Measurements from ENCODE around the gene GALNT10.

Gene GALNT10

DNA sequence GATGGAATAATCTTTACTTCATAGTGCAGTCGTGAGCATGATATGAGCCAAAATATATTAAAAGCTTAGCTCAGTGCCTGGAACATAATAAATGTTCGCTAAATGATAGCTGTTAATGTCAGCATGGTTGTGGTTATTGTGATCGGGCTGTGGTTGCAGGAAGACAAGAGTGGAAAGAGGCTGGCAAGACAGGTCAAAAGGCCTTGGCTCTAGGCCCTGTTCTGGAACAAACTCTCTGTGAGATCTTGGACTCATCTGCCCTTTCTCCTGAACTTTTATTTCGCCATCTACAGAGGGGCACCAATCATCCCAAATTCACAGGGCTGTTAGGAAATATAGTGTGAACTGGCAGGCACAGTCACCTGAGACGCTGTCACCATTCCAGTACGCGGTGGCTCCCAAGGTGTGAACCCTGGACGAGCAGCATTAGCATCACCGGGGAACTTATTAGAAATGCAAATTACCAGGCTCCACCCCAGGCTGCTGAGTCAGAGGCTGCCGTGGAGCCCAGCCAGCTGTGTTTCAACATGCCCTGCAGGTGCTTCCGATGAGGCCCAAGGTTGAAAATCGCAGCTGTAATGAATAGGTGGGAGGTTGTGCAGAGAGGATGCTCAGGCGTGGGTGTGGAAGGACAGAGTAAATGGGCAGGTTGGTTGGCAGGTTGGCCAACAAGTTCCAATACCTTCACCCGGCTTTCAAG, 205.0 kb downstream of the GALNT10 start:
- no peak for TF ChIP-seq EZH2phosphoT487 (IDR thresholded peaks at IDR 0.05; ENCODE audit: borderline replicate concordance, low read length)
- TF ChIP-seq, protein P1, sequence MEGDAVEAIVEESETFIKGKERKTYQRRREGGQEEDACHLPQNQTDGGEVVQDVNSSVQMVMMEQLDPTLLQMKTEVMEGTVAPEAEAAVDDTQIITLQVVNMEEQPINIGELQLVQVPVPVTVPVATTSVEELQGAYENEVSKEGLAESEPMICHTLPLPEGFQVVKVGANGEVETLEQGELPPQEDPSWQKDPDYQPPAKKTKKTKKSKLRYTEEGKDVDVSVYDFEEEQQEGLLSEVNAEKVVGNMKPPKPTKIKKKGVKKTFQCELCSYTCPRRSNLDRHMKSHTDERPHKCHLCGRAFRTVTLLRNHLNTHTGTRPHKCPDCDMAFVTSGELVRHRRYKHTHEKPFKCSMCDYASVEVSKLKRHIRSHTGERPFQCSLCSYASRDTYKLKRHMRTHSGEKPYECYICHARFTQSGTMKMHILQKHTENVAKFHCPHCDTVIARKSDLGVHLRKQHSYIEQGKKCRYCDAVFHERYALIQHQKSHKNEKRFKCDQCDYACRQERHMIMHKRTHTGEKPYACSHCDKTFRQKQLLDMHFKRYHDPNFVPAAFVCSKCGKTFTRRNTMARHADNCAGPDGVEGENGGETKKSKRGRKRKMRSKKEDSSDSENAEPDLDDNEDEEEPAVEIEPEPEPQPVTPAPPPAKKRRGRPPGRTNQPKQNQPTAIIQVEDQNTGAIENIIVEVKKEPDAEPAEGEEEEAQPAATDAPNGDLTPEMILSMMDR (IDR thresholded peaks at IDR 0.05; ENCODE audit: low read depth, low read length, poor library complexity, severe bottlenecking): no peak
- Histone ChIP-seq H3K4me1 (ENCODE audit: control insufficient read depth, low read length) (no peaks in the 10 kb centered on the region), H3F3A (ENCODE audit: control insufficient read depth, insufficient read depth) (no peaks in the 10 kb centered on the region), H3K27ac (ENCODE audit: low read depth, low read length) (no peak overlapping the region), H3K79me2 (ENCODE audit: control insufficient read depth, low read length) (no peaks in the 10 kb centered on the region), H3K4me3 (ENCODE audit: low read length) (no peak overlapping the region), H3K9me2 (replicated peaks; ENCODE audit: control insufficient read depth, low read length) (no peaks in the 10 kb centered on the region), H3K9me3 (ENCODE audit: control insufficient read depth, insufficient read depth, low read length) (no peaks in the 10 kb centered on the region), H4K20me1 (ENCODE audit: control insufficient read depth, insufficient read depth, low read depth, low read length) (no peaks in the 10 kb centered on the region), H3K27me3 (ENCODE audit: control insufficient read depth, low read length) (no peaks in the 10 kb centered on the region), H3K4me2 (ENCODE audit: low read length) (no peak overlapping the region), H3K36me3 (ENCODE audit: control insufficient read depth, low read length) (no peaks in the 10 kb centered on the region)

DNA sequence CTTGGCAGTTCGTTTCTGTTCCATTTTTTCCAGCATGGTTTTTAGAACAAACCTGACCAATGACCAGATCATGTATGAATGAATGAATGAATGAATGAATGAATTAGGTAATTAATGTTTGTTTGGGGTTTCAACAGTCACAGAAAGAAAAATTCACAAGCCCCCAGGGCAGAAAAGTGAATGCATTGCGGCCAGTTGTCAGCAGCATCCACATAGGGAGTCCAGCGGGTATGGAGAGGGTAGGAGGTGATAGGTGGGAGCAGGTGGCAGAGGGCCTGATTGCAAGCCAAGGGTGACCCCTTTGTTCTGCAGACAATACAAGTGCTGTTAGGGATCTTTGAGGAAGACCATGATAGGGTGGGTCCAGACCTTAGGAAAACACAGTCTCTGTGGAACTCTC, 205.6 kb downstream of the GALNT10 start:
- H3K36me3 ChIP-seq (ENCODE audit: control insufficient read depth, low read length): no peaks in the 10 kb centered on the region
- no peak overlapping the region for H3K4me3 ChIP-seq (ENCODE audit: low read length)
- H3K79me2 ChIP-seq (ENCODE audit: control insufficient read depth, low read length): no peaks in the 10 kb centered on the region
- no peaks in the 10 kb centered on the region for H3K9me3 ChIP-seq (ENCODE audit: control insufficient read depth, insufficient read depth, low read length)
- no peak for TF ChIP-seq EZH2phosphoT487 (IDR thresholded peaks at IDR 0.05; ENCODE audit: borderline replicate concordance, low read length)
- TF ChIP-seq, protein P1 (IDR thresholded peaks at IDR 0.05; ENCODE audit: low read depth, low read length, poor library complexity, severe bottlenecking): no peak
- H4K20me1 ChIP-seq (ENCODE audit: control insufficient read depth, insufficient read depth, low read depth, low read length): no peaks in the 10 kb centered on the region
- H3K27me3 ChIP-seq (ENCODE audit: control insufficient read depth, low read length): no peaks in the 10 kb centered on the region
- no peak overlapping the region for H3K27ac ChIP-seq (ENCODE audit: low read depth, low read length)
- no peaks in the 10 kb centered on the region for H3K9me2 ChIP-seq (replicated peaks; ENCODE audit: control insufficient read depth, low read length)
- no peaks in the 10 kb centered on the region for H3F3A ChIP-seq (ENCODE audit: control insufficient read depth, insufficient read depth)
- H3K4me2 ChIP-seq (ENCODE audit: low read length): no peak overlapping the region
- no peaks in the 10 kb centered on the region for H3K4me1 ChIP-seq (ENCODE audit: control insufficient read depth, low read length)

DNA sequence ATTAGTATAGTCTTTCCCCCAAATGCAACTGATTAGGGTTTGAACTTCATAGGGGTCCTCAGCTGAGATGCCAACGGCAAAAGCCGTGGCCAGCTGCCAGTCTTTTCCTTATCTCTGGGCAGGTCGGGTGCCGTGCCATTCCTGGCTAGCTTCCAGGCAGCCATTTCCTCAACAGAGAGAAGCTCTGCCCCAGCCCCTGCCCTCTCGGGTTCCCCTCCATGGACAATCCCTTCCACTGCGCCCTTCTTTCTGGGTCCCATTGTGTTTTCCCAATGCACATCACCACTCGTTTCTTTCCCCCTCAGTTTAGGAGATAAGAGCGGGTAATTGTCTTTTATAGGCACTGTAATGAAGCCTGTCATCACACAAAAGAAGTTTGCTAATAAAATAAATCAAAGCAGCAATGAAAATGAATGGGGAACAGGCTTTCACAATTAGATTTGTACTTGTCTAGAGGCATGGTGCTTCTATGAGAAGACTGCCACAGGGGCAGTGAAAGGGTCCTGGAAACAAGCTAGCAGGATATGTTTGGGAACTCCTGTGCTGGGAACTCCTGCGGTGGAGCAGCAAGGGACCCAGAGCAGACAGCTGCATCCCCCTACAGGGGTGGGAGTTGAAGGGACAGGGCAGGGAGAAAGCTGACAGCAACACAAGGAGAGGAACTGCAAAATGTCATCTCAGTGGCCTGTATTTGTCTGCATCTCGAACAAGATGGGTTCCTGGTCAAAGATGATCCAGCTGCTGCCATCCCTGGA, 207.3 kb downstream of the GALNT10 start:
- Histone ChIP-seq H3K9me2 (replicated peaks; ENCODE audit: control insufficient read depth, low read length) (no peaks in the 10 kb centered on the region), H3F3A (ENCODE audit: control insufficient read depth, insufficient read depth) (no peaks in the 10 kb centered on the region), H3K79me2 (ENCODE audit: control insufficient read depth, low read length) (no peaks in the 10 kb centered on the region), H3K4me1 (ENCODE audit: control insufficient read depth, low read length) (no peaks in the 10 kb centered on the region), H3K9me3 (ENCODE audit: control insufficient read depth, insufficient read depth, low read length) (no peaks in the 10 kb centered on the region), H3K4me2 (ENCODE audit: low read length) (no peak overlapping the region), H4K20me1 (ENCODE audit: control insufficient read depth, insufficient read depth, low read depth, low read length) (no peaks in the 10 kb centered on the region), H3K4me3 (ENCODE audit: low read length) (no peak overlapping the region), H3K36me3 (ENCODE audit: control insufficient read depth, low read length) (no peaks in the 10 kb centered on the region), H3K27ac (ENCODE audit: low read depth, low read length) (no peak overlapping the region), H3K27me3 (ENCODE audit: control insufficient read depth, low read length) (no peaks in the 10 kb centered on the region)
- TF ChIP-seq, protein P1 (IDR thresholded peaks at IDR 0.05; ENCODE audit: low read depth, low read length, poor library complexity, severe bottlenecking): no peak
- no peak for TF ChIP-seq EZH2phosphoT487 (IDR thresholded peaks at IDR 0.05; ENCODE audit: borderline replicate concordance, low read length)
